ENCODE data around the gene ZBTB20. TPM values are rescaled to one million over a fixed set of nuclear protein-coding genes. Genes with fewer than 3 reads are reported as not detected.

Gene ZBTB20
- total and polyA plus RNA-seq, 2 donors from 2014 or later: 0.99 to 142 TPM

- intact Hi-C loops (cut with DNase I): no loop called here
- H3K4me3 ChIP-seq (ENCODE audit: low read length in 3 of 3): no peak overlapping the region
- H3K9me3 ChIP-seq (ENCODE audit: control insufficient read depth in 2 of 3, insufficient read depth in 1 of 3, low read length in 3 of 3): no peaks in the 10 kb centered on the region
- FAIRE-seq (no peak), DNase-seq (no peak)
- H3K27me3 ChIP-seq (ENCODE audit: control insufficient read depth, insufficient read depth, low read length): no peaks in the 10 kb centered on the region
- no peak overlapping the region for H3K27ac ChIP-seq (ENCODE audit: low read depth in 2 of 2, low read length in 2 of 2)
- no peaks in the 10 kb centered on the region for H3K4me1 ChIP-seq (ENCODE audit: control insufficient read depth in 2 of 3, insufficient read depth in 2 of 3, low read depth in 1 of 3, low read length in 3 of 3)
- H3K9ac ChIP-seq (ENCODE audit: low read length in 3 of 3): no peak overlapping the region
- TF ChIP-seq CTCF (IDR thresholded peaks at IDR 0.05; ENCODE audit: borderline replicate concordance, extremely low read depth, insufficient read depth): no peak
- H3K36me3 ChIP-seq (ENCODE audit: control insufficient read depth in 2 of 3, insufficient read depth in 3 of 3, low read length in 3 of 3): no peaks in the 10 kb centered on the region
Observed at GRCh38 chr3:114939920-114940319, 207.2 kb downstream of the ZBTB20 start.

- no peaks in the 10 kb centered on the region for H3K9me3 ChIP-seq (ENCODE audit: control insufficient read depth in 2 of 3, insufficient read depth in 1 of 3, low read length in 3 of 3)
- no peaks in the 10 kb centered on the region for H3K27me3 ChIP-seq (ENCODE audit: control insufficient read depth, insufficient read depth, low read length)
- H3K9ac ChIP-seq (ENCODE audit: low read length in 3 of 3): no peak overlapping the region
- H3K4me1 ChIP-seq (ENCODE audit: control insufficient read depth in 2 of 3, insufficient read depth in 2 of 3, low read depth in 1 of 3, low read length in 3 of 3): peaks cover 0 to 3% (median 0%) of the 10 kb centered on the region in 3 donors
- peaks cover 0 to 2% (median 0%) of the 10 kb centered on the region in 3 donors for H3K36me3 ChIP-seq (ENCODE audit: control insufficient read depth in 2 of 3, insufficient read depth in 3 of 3, low read length in 3 of 3)
- FAIRE-seq (no peak), DNase-seq (no peak)
- no peak overlapping the region for H3K27ac ChIP-seq (ENCODE audit: low read depth in 2 of 2, low read length in 2 of 2)
- TF ChIP-seq CTCF (IDR thresholded peaks at IDR 0.05; ENCODE audit: borderline replicate concordance, extremely low read depth, insufficient read depth): no peak
- H3K4me3 ChIP-seq (ENCODE audit: low read length in 3 of 3): no peak overlapping the region
- intact Hi-C loops (cut with DNase I): no loop called here
Observed at GRCh38 chr3:114933407-114933806, 213.7 kb downstream of the ZBTB20 start.

GRCh38 chr3:114929971-114930732 is 216.9 kb downstream of the ZBTB20 start:
- H3K27me3 ChIP-seq (ENCODE audit: control insufficient read depth, insufficient read depth, low read length): no peaks in the 10 kb centered on the region
- no peak overlapping the region for H3K4me3 ChIP-seq (ENCODE audit: low read length in 3 of 3)
- DNase-seq: peak in 1 of 5 donors; percentile 45
- no peak overlapping the region for H3K9ac ChIP-seq (ENCODE audit: low read length in 3 of 3)
- peaks cover 0 to 3% (median 0%) of the 10 kb centered on the region in 3 donors for H3K4me1 ChIP-seq (ENCODE audit: control insufficient read depth in 2 of 3, insufficient read depth in 2 of 3, low read depth in 1 of 3, low read length in 3 of 3)
- intact Hi-C loops (cut with DNase I): no loop called here
- no peak overlapping the region for H3K27ac ChIP-seq (ENCODE audit: low read depth in 2 of 2, low read length in 2 of 2)
- H3K9me3 ChIP-seq (ENCODE audit: control insufficient read depth in 2 of 3, insufficient read depth in 1 of 3, low read length in 3 of 3): no peaks in the 10 kb centered on the region
- FAIRE-seq: no peak
- no peak for TF ChIP-seq CTCF (IDR thresholded peaks at IDR 0.05; ENCODE audit: borderline replicate concordance, extremely low read depth, insufficient read depth)
- peaks cover 0 to 2% (median 0%) of the 10 kb centered on the region in 3 donors for H3K36me3 ChIP-seq (ENCODE audit: control insufficient read depth in 2 of 3, insufficient read depth in 3 of 3, low read length in 3 of 3)

Measured in kidney (tissue), 14 donors.